ENCODE results near the gene ANKS1A.

DNA sequence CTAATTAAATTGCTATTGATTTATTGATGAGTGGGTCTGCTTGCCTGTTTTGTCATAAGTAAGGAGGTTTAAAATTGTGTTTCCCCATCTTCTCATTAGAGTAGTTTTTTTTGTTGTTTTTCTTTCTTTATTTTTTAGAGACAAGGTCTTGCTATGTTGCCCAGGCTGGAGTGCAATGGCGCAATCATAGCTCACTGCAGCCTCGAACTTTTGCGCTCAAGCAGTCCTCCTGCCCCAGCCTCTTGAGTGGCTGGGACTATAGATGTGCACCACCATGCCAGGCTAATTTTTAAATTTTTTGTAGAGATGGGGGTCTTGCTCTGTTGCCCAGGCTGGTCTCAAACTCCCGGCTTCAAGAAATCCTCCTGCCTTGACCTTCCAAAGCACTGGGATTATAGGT is 31.0 kb downstream of the ANKS1A start:
- TF ChIP-seq KLF16 (tag by site-specific recombination; IDR thresholded peaks at IDR 0.05) (no peak), ZNF664 (tag by site-specific recombination; IDR thresholded peaks at IDR 0.05) (no peak), CTCF (tag by site-specific recombination; IDR thresholded peaks at IDR 0.05) (no peak), ZBTB26 (tag by site-specific recombination; optimal IDR thresholded peaks at IDR 0.05) (no peak)

Data from HEK293 (cell line).